Neural cell (in vitro differentiated cells): ENCODE data around the gene NRP1. TPM values are rescaled to one million over a fixed set of nuclear protein-coding genes. Genes with fewer than 3 reads are reported as not detected.

Experiments used
- H2AFZ ChIP-seq: fragments of 200-600, 300-800 bp; sonication (generic), shearing (Covaris generic); 2 replicates; pipeline ENCODE4 v1.6.0; 2014; ENCODE audit warnings: low read depth, mild to moderate bottlenecking, antibody characterized with exemption, low read length, moderate library complexity
- H3F3A ChIP-seq: fragments of 200-600 bp; shearing (Covaris generic); 2 replicates; pipeline ENCODE4 v1.6.1; 2016; ENCODE audit warnings: mild to moderate bottlenecking, moderate library complexity, mixed read lengths, antibody characterized with exemption, low read length; ENCODE audit not compliant: insufficient read depth, poor library complexity, severe bottlenecking
- H3K27ac ChIP-seq: fragments of 200-600, 300-800 bp; sonication (generic), shearing (Covaris generic); 2 replicates; pipeline ENCODE4 v1.5.1; 2014; ENCODE audit warnings: mild to moderate bottlenecking, low read length, moderate library complexity
- H3K27me3 ChIP-seq: fragments of 300-800, 200-600 bp; sonication (generic), shearing (Covaris generic); 2 replicates; pipeline ENCODE4 v1.6.0; 2014; ENCODE audit warnings: mild to moderate bottlenecking, low read depth, low read length, moderate library complexity; ENCODE audit not compliant: insufficient read depth
- H3K36me3 ChIP-seq: fragments of 300-800, 200-600 bp; sonication (generic), shearing (Covaris generic); 2 replicates; pipeline ENCODE4 v1.5.1; 2014; ENCODE audit warnings: mild to moderate bottlenecking, antibody characterized with exemption, low read length, moderate library complexity; ENCODE audit not compliant: insufficient read depth
- H3K4me2 ChIP-seq: fragments of 300-800, 200-600 bp; sonication (generic), shearing (Covaris generic); 2 replicates; pipeline ENCODE4 v1.6.0; 2014; ENCODE audit warnings: mild to moderate bottlenecking, low read length
- H3K4me3 ChIP-seq: fragments of 300-800, 200-600 bp; sonication (generic), shearing (Covaris generic); 2 replicates; pipeline ENCODE4 v1.5.1; 2014; ENCODE audit warnings: mild to moderate bottlenecking, low read length, moderate library complexity
- H3K79me2 ChIP-seq: fragments of 200-600 bp; shearing (Covaris generic); replicated peaks from 2 replicates; pipeline ENCODE4 v1.6.0; 2014; ENCODE audit warnings: mild to moderate bottlenecking, low read length, moderate library complexity; ENCODE audit not compliant: insufficient read depth
- H3K9ac ChIP-seq: fragments of 300-800, 200-600 bp; sonication (generic), shearing (Covaris generic); 2 replicates; pipeline ENCODE4 v1.6.1; 2016; ENCODE audit warnings: mild to moderate bottlenecking, low read length, mixed read lengths
- H3K9me2 ChIP-seq: fragments of 200-600 bp; shearing (Covaris generic); 2 replicates; pipeline ENCODE4 v1.6.1; 2016; ENCODE audit warnings: mild to moderate bottlenecking, low read length, mixed read lengths; ENCODE audit not compliant: insufficient read depth
- H3K9me3 ChIP-seq: fragments of 200-600, 300-800 bp; sonication (generic), shearing (Covaris generic); 2 replicates; pipeline ENCODE4 v1.6.1; 2016; ENCODE audit warnings: mild to moderate bottlenecking, mixed run types, low read length, moderate library complexity, mixed read lengths
- H4K20me1 ChIP-seq: fragments of 200-600 bp; shearing (Covaris generic); 2 replicates; pipeline ENCODE4 v1.6.1; 2016; ENCODE audit warnings: mild to moderate bottlenecking, mixed run types; ENCODE audit not compliant: insufficient read depth
- EP300 ChIP-seq: fragments of 450-650 bp; conservative IDR thresholded peaks from 2 replicates; pipeline ENCODE4 v1.6.1; 2014; ENCODE audit warnings: antibody characterized with exemption, mild to moderate bottlenecking, moderate library complexity; ENCODE audit not compliant: poor library complexity, severe bottlenecking
- EZH2 ChIP-seq: fragments of 200-600, 300-800 bp; shearing (Covaris generic), sonication (generic); IDR thresholded peaks from 2 replicates; pipeline ENCODE4 v1.6.1; 2014; ENCODE audit warnings: antibody characterized with exemption, low read length, borderline replicate concordance, mild to moderate bottlenecking; ENCODE audit not compliant: insufficient read depth, poor library complexity, severe bottlenecking
- MXI1 ChIP-seq: fragments of 450-650 bp; conservative IDR thresholded peaks from 2 replicates; pipeline ENCODE4 v1.6.1; 2014; ENCODE audit warnings: antibody characterized with exemption, mild to moderate bottlenecking; ENCODE audit not compliant: poor library complexity, severe bottlenecking
- POLR2AphosphoS5 ChIP-seq: IDR thresholded peaks from 2 replicates; pipeline ENCODE4 v1.6.1; 2012
- RAD21 ChIP-seq: fragments of 450-650 bp; conservative IDR thresholded peaks from 2 replicates; pipeline ENCODE4 v1.6.1; 2014; ENCODE audit warnings: antibody characterized with exemption, mild to moderate bottlenecking, moderate library complexity
- SMC3 ChIP-seq: fragments of 450-650 bp; conservative IDR thresholded peaks from 2 replicates; pipeline ENCODE4 v1.6.1; 2014; ENCODE audit warnings: antibody characterized with exemption, mild to moderate bottlenecking, moderate library complexity; ENCODE audit not compliant: poor library complexity
- TAF1 ChIP-seq: IDR thresholded peaks from 2 replicates; pipeline ENCODE4 v1.6.1; 2012; ENCODE audit warnings: low read depth
- polyA plus RNA-seq: library from polyadenylated mRNA; depleted of rRNA; stranded (reverse); fragments of >200 nt; gene quantifications from 2 replicates; pipeline ENCODE4 v1.2.3, GENCODE V29; 2014
- TF ChIP-seq, protein P1 (sequence below): fragments of 450-650 bp; IDR thresholded peaks from 2 replicates; pipeline ENCODE4 v1.5.1; 2014; ENCODE audit warnings: antibody characterized with exemption, mild to moderate bottlenecking, moderate library complexity; ENCODE audit not compliant: poor library complexity, severe bottlenecking
- TF ChIP-seq, protein P2 (sequence below): IDR thresholded peaks from 2 replicates; pipeline ENCODE4 v1.6.1; 2012; ENCODE audit warnings: borderline replicate concordance

The NRP1 gene
- polyA plus RNA-seq, 1 donor from 2014 or later, result 23.2 TPM

DNA sequence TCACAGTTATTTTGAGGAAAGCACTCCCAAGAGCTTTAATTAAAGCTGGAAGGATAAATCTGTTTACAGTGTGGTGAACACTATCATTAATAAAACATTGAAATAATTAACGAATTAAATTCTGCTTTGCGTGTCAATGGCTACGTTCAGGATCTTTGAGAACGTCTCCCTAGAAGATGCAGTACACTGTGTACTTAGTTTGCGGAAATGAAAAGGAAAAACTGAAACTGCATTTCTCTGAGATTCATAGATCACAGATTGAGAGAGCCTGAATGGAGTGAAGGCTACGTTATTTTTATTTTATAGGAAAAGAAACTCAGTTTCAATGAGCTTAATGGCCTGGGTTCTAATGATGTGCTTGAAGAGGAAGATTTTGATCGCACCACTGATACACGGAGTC lies 85.3 kb downstream of the NRP1 start:
- no peaks in the 10 kb centered on the region for H3K9me3 ChIP-seq
- H4K20me1 ChIP-seq, result no peaks in the 10 kb centered on the region
- H3K36me3 ChIP-seq, result no peaks in the 10 kb centered on the region
- no peaks in the 10 kb centered on the region for H3K27me3 ChIP-seq
- H3F3A ChIP-seq, result no peaks in the 10 kb centered on the region
- no peaks in the 10 kb centered on the region for H3K79me2 ChIP-seq
- TF ChIP-seq RAD21 (no peak), TAF1 (no peak), EZH2 (no peak), POLR2AphosphoS5 (no peak), SMC3 (no peak), MXI1 (no peak), EP300 (no peak)
- TF ChIP-seq, protein P1, sequence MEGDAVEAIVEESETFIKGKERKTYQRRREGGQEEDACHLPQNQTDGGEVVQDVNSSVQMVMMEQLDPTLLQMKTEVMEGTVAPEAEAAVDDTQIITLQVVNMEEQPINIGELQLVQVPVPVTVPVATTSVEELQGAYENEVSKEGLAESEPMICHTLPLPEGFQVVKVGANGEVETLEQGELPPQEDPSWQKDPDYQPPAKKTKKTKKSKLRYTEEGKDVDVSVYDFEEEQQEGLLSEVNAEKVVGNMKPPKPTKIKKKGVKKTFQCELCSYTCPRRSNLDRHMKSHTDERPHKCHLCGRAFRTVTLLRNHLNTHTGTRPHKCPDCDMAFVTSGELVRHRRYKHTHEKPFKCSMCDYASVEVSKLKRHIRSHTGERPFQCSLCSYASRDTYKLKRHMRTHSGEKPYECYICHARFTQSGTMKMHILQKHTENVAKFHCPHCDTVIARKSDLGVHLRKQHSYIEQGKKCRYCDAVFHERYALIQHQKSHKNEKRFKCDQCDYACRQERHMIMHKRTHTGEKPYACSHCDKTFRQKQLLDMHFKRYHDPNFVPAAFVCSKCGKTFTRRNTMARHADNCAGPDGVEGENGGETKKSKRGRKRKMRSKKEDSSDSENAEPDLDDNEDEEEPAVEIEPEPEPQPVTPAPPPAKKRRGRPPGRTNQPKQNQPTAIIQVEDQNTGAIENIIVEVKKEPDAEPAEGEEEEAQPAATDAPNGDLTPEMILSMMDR, result no peak
- TF ChIP-seq, protein P2, sequence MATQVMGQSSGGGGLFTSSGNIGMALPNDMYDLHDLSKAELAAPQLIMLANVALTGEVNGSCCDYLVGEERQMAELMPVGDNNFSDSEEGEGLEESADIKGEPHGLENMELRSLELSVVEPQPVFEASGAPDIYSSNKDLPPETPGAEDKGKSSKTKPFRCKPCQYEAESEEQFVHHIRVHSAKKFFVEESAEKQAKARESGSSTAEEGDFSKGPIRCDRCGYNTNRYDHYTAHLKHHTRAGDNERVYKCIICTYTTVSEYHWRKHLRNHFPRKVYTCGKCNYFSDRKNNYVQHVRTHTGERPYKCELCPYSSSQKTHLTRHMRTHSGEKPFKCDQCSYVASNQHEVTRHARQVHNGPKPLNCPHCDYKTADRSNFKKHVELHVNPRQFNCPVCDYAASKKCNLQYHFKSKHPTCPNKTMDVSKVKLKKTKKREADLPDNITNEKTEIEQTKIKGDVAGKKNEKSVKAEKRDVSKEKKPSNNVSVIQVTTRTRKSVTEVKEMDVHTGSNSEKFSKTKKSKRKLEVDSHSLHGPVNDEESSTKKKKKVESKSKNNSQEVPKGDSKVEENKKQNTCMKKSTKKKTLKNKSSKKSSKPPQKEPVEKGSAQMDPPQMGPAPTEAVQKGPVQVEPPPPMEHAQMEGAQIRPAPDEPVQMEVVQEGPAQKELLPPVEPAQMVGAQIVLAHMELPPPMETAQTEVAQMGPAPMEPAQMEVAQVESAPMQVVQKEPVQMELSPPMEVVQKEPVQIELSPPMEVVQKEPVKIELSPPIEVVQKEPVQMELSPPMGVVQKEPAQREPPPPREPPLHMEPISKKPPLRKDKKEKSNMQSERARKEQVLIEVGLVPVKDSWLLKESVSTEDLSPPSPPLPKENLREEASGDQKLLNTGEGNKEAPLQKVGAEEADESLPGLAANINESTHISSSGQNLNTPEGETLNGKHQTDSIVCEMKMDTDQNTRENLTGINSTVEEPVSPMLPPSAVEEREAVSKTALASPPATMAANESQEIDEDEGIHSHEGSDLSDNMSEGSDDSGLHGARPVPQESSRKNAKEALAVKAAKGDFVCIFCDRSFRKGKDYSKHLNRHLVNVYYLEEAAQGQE, result no peak
- no peak overlapping the region for H3K4me2 ChIP-seq
- no peak overlapping the region for H3K27ac ChIP-seq
- no peaks in the 10 kb centered on the region for H3K9me2 ChIP-seq
- H3K9ac ChIP-seq, result no peak overlapping the region
- no peak overlapping the region for H2AFZ ChIP-seq
- no peak overlapping the region for H3K4me3 ChIP-seq

DNA sequence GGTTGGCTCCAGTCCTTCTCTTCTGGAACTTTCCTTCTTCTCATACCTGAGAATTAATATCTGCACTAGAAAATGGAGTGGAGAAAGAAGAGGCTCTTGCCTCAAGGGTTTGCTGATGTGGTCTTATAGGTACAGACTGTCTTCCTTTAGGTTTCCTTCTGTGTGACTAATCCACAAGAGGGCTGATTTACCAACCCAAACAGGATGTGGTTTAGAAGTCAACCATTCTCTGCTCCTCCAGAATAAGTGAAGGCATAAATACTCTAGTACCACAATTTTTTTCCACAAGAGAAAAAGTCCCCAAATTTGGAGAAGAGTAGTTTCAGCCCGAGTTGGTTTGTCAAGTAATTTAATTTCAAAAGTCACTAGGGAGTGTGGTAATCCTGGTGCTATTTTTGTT lies 85.8 kb downstream of the NRP1 start:
- no peaks in the 10 kb centered on the region for H3K79me2 ChIP-seq
- H3K4me2 ChIP-seq, result no peak overlapping the region
- no peaks in the 10 kb centered on the region for H3K36me3 ChIP-seq
- no peak overlapping the region for H3K27ac ChIP-seq
- no peak overlapping the region for H2AFZ ChIP-seq
- H3F3A ChIP-seq, result no peaks in the 10 kb centered on the region
- no peaks in the 10 kb centered on the region for H3K9me2 ChIP-seq
- no peak overlapping the region for H3K9ac ChIP-seq
- TF ChIP-seq MXI1 (no peak), RAD21 (no peak), TAF1 (no peak), SMC3 (no peak), EP300 (no peak), POLR2AphosphoS5 (no peak), EZH2 (no peak)
- TF ChIP-seq, protein P1, result no peak
- TF ChIP-seq, protein P2, result no peak
- no peaks in the 10 kb centered on the region for H3K27me3 ChIP-seq
- no peaks in the 10 kb centered on the region for H3K9me3 ChIP-seq
- H3K4me3 ChIP-seq, result no peak overlapping the region
- no peaks in the 10 kb centered on the region for H4K20me1 ChIP-seq
